ENCODE results near the gene NCEH1. TPM values are rescaled to one million over a fixed set of nuclear protein-coding genes. Genes with fewer than 3 reads are reported as not detected.
A peak's percentile ranks its signal among the peaks of the same experiment; 100 is the strongest.

The NCEH1 gene
- polyA plus RNA-seq, 6 donors from 2014 or later = 2.2 to 10.1 (median 5.0) TPM

GRCh38 chr3:172658344-172659245 is 52.3 kb downstream of the NCEH1 start:
- Mint-ChIP-seq H3K9me3 (peaks cover 0 to 7% (median 0%) of the 10 kb centered on the region in 7 donors), H3K27me3 (no peaks in the 10 kb centered on the region), H3K4me3 (no peak overlapping the region), H3K27ac (no peak overlapping the region), H3K36me3 (no peaks in the 10 kb centered on the region), H3K4me1 (peaks cover 0 to 14% (median 0%) of the 10 kb centered on the region in 3 donors)
- no peak for ATAC-seq (ENCODE audit: low read depth in 2 of 2)
- no peak for DNase-seq

- H3K36me3 Mint-ChIP-seq = no peaks in the 10 kb centered on the region
- H3K27ac Mint-ChIP-seq = no peak overlapping the region
- no peak for DNase-seq
- ATAC-seq (ENCODE audit: low read depth in 2 of 2) = no peak
- H3K9me3 Mint-ChIP-seq = peaks cover 0 to 7% (median 0%) of the 10 kb centered on the region in 7 donors
- no peaks in the 10 kb centered on the region for H3K27me3 Mint-ChIP-seq
- H3K4me3 Mint-ChIP-seq = no peak overlapping the region
- peaks cover 2 to 7% (median 5%) of the 10 kb centered on the region in 3 donors for H3K4me1 Mint-ChIP-seq
These were observed 54.3 kb downstream of the NCEH1 start for GRCh38 chr3:172656602-172657001.

GRCh38 chr3:172655388-172655787 is 55.5 kb downstream of the NCEH1 start:
- peaks cover 2 to 8% (median 5%) of the 10 kb centered on the region in 3 donors for H3K4me1 Mint-ChIP-seq
- no peak for ATAC-seq (ENCODE audit: low read depth in 2 of 2)
- no peaks in the 10 kb centered on the region for H3K27me3 Mint-ChIP-seq
- H3K4me3 Mint-ChIP-seq = no peak overlapping the region
- H3K27ac Mint-ChIP-seq = peak overlapping the region in 1 of 6 donors; percentile 54
- H3K9me3 Mint-ChIP-seq = peaks cover 0 to 3% (median 0%) of the 10 kb centered on the region in 7 donors
- H3K36me3 Mint-ChIP-seq = no peaks in the 10 kb centered on the region
- no peak for DNase-seq

GRCh38 chr3:172654470-172654869 is 56.4 kb downstream of the NCEH1 start:
- no peak for ATAC-seq (ENCODE audit: low read depth in 2 of 2)
- no peak overlapping the region for H3K27ac Mint-ChIP-seq
- H3K27me3 Mint-ChIP-seq = no peaks in the 10 kb centered on the region
- H3K4me3 Mint-ChIP-seq = no peak overlapping the region
- no peaks in the 10 kb centered on the region for H3K36me3 Mint-ChIP-seq
- no peak for DNase-seq
- peaks cover 0 to 3% (median 0%) of the 10 kb centered on the region in 7 donors for H3K9me3 Mint-ChIP-seq
- peaks cover 2 to 8% (median 5%) of the 10 kb centered on the region in 3 donors for H3K4me1 Mint-ChIP-seq

GRCh38 chr3:172653004-172653572 is 57.8 kb downstream of the NCEH1 start:
- Mint-ChIP-seq H3K27ac (peak overlapping the region in 2 of 6 donors; percentile 74 to 78), H3K27me3 (no peaks in the 10 kb centered on the region), H3K36me3 (no peaks in the 10 kb centered on the region), H3K4me1 (peaks cover 0 to 8% (median 2%) of the 10 kb centered on the region in 3 donors), H3K4me3 (no peak overlapping the region), H3K9me3 (peaks cover 0 to 3% (median 0%) of the 10 kb centered on the region in 7 donors)
- ATAC-seq (ENCODE audit: low read depth in 2 of 2) = no peak
- DNase-seq = no peak

GRCh38 chr3:172651936-172652625 is 58.8 kb downstream of the NCEH1 start:
- peaks cover 0 to 8% (median 2%) of the 10 kb centered on the region in 3 donors for H3K4me1 Mint-ChIP-seq
- no peak overlapping the region for H3K4me3 Mint-ChIP-seq
- ATAC-seq (ENCODE audit: low read depth in 2 of 2) (no peak), DNase-seq (no peak)
- H3K27me3 Mint-ChIP-seq = no peaks in the 10 kb centered on the region
- H3K9me3 Mint-ChIP-seq = peaks cover 0 to 3% (median 0%) of the 10 kb centered on the region in 7 donors
- peak overlapping the region in 2 of 6 donors; percentile 7 to 22 for H3K27ac Mint-ChIP-seq
- no peaks in the 10 kb centered on the region for H3K36me3 Mint-ChIP-seq

- ATAC-seq (ENCODE audit: low read depth in 2 of 2) (no peak), DNase-seq (no peak)
- Mint-ChIP-seq H3K4me3 (no peak overlapping the region), H3K4me1 (peaks cover 0 to 8% (median 2%) of the 10 kb centered on the region in 3 donors), H3K27ac (peak overlapping the region in 1 of 6 donors; percentile 81), H3K9me3 (peaks cover 0 to 3% (median 0%) of the 10 kb centered on the region in 7 donors), H3K36me3 (peaks cover 0 to 7% of the 10 kb centered on the region in 2 donors), H3K27me3 (no peaks in the 10 kb centered on the region)
These were observed 60.9 kb downstream of the NCEH1 start for GRCh38 chr3:172649987-172650386.

GRCh38 chr3:172648747-172649146 is 62.1 kb downstream of the NCEH1 start:
- ATAC-seq (ENCODE audit: low read depth in 2 of 2) (no peak), DNase-seq (no peak)
- Mint-ChIP-seq H3K36me3 (peaks cover 0 to 13% of the 10 kb centered on the region in 2 donors), H3K4me3 (no peak overlapping the region), H3K9me3 (peaks cover 0 to 3% (median 0%) of the 10 kb centered on the region in 7 donors), H3K27ac (no peak overlapping the region), H3K27me3 (no peaks in the 10 kb centered on the region), H3K4me1 (peaks cover 0 to 8% (median 2%) of the 10 kb centered on the region in 3 donors)

GRCh38 chr3:172647823-172648222 is 63.0 kb downstream of the NCEH1 start:
- H3K9me3 Mint-ChIP-seq = no peaks in the 10 kb centered on the region
- no peak overlapping the region for H3K4me3 Mint-ChIP-seq
- ATAC-seq (ENCODE audit: low read depth in 2 of 2) (no peak), DNase-seq (no peak)
- H3K4me1 Mint-ChIP-seq = peaks cover 0 to 3% (median 0%) of the 10 kb centered on the region in 3 donors
- H3K27me3 Mint-ChIP-seq = no peaks in the 10 kb centered on the region
- H3K36me3 Mint-ChIP-seq = peaks cover 0 to 13% of the 10 kb centered on the region in 2 donors
- no peak overlapping the region for H3K27ac Mint-ChIP-seq

GRCh38 chr3:172647080-172647479 is 63.8 kb downstream of the NCEH1 start:
- ATAC-seq (ENCODE audit: low read depth in 2 of 2) = no peak
- H3K9me3 Mint-ChIP-seq = no peaks in the 10 kb centered on the region
- H3K4me3 Mint-ChIP-seq = no peak overlapping the region
- peaks cover 0 to 3% (median 0%) of the 10 kb centered on the region in 3 donors for H3K4me1 Mint-ChIP-seq
- no peaks in the 10 kb centered on the region for H3K27me3 Mint-ChIP-seq
- DNase-seq = no peak
- H3K27ac Mint-ChIP-seq = no peak overlapping the region
- peaks cover under 1 to 17% of the 10 kb centered on the region in 2 donors for H3K36me3 Mint-ChIP-seq

- no peak overlapping the region for H3K4me3 Mint-ChIP-seq
- ATAC-seq (ENCODE audit: low read depth in 2 of 2) (no peak), DNase-seq (no peak)
- no peaks in the 10 kb centered on the region for H3K4me1 Mint-ChIP-seq
- no peak overlapping the region for H3K27ac Mint-ChIP-seq
- peaks cover 6 to 17% of the 10 kb centered on the region in 2 donors for H3K36me3 Mint-ChIP-seq
- no peaks in the 10 kb centered on the region for H3K9me3 Mint-ChIP-seq
- H3K27me3 Mint-ChIP-seq = no peaks in the 10 kb centered on the region
These were observed 64.3 kb downstream of the NCEH1 start for GRCh38 chr3:172646439-172647015.

- no peaks in the 10 kb centered on the region for H3K27me3 Mint-ChIP-seq
- no peak overlapping the region for H3K27ac Mint-ChIP-seq
- no peaks in the 10 kb centered on the region for H3K4me1 Mint-ChIP-seq
- peaks cover 8 to 17% of the 10 kb centered on the region in 2 donors for H3K36me3 Mint-ChIP-seq
- H3K9me3 Mint-ChIP-seq = no peaks in the 10 kb centered on the region
- H3K4me3 Mint-ChIP-seq = no peak overlapping the region
- ATAC-seq (ENCODE audit: low read depth in 2 of 2) (no peak), DNase-seq (no peak)
These were observed 66.6 kb downstream of the NCEH1 start for GRCh38 chr3:172644258-172644657.

All from naive B cell (primary cell).